OCI-LY7 (cell line): ENCODE data around the gene SPARC.

Experiments used
- CTCF ChIP-seq: fragments of 200-600 bp; sonication (generic); conservative IDR thresholded peaks from 2 replicates; pipeline ENCODE4 v1.5.1; 2014; ENCODE audit warnings: mild to moderate bottlenecking, antibody characterized with exemption, low read length, moderate library complexity, mixed read lengths
- EZH2phosphoT487 ChIP-seq: fragments of 200-600 bp; sonication (generic); IDR thresholded peaks from 2 replicates; pipeline ENCODE4 v1.6.1; 2018; ENCODE audit warnings: low read depth, borderline replicate concordance, mild to moderate bottlenecking, mixed run types, antibody characterized with exemption, low read length, moderate library complexity, mixed read lengths

- TF ChIP-seq CTCF: no peak
- TF ChIP-seq EZH2phosphoT487: no peak
Measured at GRCh38 chr5:151615431-151615830, 71.3 kb downstream of the SPARC start.
